Stimulated activated CD8-positive, alpha-beta memory T cell treated with anti-CD3 and anti-CD28 coated beads, Interleukin-4, amount 100 ng/mL, for 48 hours (primary cell): ENCODE measurements around the gene HOXA9.

Source experiments
- DNase-seq: peaks from one replicate; pipeline ENCODE4 v3.0.0-alpha.2; 2020

The HOXA9 gene

DNA sequence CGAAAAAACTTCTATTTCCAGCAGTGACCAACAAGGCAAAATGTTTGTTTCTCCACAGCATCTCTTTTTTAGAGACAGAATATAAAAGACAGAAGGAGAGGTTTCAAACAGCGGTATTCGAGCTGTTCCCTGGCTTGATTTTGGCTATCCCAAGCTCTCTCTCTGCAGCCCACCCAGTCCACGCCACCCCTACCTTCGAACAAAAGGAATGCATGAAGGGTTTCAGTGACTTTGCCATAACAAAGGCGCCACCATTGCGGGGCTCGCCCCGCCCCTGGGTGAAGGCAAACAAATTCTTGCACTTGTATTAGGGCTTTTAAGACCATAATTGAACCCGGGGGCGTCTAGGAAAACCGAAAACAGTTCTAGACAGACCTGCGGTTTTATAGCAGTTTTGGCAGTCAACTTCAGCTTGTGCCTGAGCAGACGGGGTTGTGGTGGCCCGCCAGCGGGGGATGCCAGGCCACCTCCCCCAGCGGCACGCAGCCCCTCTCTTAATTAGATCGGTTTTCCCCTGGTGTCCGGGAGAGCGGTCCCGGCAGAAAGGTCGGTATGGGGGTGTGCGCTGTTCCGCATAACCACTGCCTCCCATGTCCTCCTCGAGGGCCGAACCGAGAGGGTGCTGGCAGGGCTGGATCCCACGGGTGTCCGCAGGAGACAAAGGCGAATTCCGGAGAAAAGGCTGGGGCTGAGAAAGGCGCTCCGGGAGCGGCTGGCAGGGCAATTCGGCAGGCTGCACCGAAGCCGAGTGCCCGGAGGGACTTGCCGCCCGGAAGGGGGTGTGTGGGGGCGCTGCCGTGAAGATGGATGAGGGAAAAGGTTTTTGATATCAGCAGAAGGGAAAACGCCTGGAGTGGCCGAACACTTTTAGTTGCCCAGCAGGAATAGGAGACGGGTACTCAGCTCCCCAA is 22.4 kb upstream of the HOXA9 start:
- peak; percentile 27 for DNase-seq

DNA sequence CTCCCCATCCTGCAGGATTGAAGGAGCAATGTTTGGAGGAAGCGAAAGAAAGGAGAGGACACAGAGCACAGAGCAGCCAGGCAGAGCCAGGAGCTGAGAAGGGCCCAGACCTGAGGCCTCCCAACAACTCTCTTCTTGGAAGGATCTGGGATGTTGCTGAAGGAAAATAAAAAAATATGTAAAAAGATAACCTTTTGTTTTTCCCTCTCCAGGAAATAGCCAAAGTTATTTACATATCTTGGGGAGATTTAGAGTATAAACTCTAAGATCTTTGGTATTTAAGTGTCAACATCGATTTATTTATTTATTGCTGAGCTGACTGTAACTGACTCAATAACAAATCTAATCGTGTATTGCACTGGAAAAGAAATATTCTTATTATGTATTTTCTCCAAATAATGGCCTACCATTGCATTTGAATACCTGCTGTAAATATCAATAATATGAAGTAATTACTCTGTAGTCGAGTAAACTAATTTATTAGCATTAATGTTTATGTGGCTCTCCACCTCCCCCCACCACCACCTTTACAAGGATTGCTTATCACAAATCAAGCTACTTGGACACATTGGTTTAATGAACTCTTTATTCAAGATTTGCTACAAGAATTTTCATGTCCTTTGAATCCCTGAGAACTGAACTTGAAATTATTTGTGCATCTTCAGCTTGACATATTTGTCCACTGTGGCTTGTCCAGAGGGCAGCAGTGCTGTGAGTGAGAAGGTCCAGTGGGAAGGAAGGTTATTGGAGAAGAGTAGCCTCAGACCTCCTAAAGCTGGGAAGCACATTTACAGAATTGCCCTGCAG is 21.5 kb upstream of the HOXA9 start:
- peak; percentile 13 for DNase-seq

DNA sequence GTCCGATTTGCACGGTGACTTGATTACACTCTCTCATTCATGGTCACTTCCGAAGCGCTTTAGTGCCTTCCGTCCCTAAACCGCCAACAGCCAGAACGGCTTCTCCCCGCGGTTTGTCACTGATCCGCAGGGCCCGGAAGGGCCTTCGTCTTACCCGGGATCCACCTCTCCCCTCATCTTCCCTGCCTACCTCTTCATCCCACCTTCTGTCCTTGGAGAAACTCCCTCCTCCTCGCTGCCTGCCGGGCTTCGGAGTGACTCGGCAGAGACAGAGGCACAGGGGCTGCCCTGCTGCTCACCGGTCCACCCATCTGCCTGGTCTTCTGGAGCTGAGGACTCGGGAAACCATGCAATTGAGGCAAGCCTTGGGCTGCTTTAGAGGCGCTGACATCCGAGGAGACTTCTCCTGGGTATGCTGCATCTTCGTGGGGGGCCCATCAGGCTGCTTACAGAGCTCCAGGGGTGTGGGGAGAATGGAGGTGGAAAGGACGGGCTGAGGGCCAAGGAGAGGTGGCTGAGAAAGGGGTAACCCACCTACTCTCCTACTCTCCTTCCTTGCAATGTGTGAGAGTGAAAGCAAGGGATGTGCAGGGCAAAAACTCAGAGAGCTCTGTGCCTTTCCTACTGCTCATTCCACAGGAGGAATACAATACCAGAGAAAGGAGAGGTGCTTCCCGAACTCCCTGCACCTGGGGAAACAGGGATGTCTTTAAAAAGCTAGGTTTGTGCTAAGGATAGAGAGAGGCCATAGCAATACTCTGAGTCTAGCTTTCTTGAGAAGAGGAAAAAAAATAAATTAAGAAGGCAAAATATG is 20.7 kb upstream of the HOXA9 start:
- no peak for DNase-seq

DNA sequence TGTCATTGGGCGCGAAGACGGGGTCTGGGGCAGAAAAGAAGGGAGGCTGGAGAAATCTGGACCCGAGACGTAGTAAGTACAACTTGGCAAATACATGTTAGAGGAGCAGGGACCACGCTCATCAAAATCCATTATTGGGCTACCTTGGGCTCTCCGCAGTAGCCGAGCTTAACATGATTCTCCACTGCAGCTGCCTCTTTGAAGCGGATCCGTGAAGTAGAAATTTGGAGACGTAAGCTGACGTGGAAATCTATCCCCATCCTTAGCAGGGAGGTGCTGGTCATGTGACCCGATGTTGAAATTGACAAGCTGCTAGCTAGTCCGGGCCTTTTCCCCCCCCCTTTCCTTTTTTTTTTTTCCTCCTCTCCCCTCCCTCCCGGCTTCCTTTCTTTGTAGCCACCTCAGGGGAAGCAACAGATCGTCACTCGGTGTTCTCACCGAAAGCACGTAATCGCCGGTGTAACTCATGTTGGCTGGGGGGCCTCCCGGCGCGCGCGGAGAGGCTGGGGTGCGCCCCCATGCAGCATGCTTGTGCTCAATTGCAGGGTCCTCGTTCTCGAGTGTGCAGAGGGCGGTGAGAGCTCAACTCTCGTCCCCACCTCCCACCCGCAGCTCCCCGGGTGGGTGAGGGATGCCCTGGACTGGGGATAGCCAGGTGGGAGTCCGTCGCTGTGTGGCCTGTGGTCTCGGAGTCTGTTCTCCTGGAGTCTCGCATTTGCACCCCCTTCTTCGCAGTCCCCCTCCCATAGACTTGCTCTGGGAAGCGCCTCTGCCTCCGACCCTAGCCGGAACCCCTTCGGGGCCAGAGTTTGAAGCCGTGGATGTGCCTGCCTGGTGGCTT is 19.9 kb upstream of the HOXA9 start, which contains the start of gene HOXA11:
HOXA11 (minus strand) TSS at position 220 of the 841 bp plus-strand sequence; CDS start at position 132, 88 bp downstream.
- DNase-seq = peak; percentile 30

- DNase-seq = peak; percentile 43
These were observed 19.1 kb upstream of the HOXA9 start for GRCh38 chr7:27184337-27185012.

DNA sequence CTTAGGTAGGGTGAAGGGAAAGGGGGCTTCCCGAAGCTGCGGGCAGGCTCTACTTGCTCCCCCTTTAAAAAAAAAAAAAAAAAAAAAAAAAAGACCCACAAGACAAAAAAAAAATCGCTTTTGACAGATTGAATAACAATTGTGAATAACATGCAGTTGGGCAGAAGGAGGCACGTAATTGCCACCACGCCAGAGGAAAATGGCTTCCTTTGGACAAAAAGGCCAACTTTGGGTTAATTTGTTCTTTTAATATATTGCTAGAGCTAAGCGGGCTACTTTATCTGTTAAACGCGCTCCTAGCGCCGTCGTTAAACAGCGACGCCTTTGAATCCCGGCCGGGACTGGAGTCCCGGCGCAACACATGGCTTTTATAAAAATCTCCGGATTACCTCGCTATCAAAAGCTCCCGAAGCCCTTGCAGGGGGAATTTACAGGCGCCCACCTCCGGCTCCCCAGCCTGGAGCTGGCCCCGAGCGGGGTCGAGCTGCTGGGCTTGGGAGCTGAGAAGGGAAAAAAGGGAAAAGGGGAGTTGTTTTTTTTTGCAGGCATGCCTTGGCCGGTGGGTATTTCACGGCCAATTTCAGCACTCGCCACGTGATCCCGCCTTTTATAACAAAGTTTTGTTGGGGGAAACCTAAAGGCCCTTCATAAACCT is 18.5 kb upstream of the HOXA9 start:
- peak; percentile 25 for DNase-seq

DNA sequence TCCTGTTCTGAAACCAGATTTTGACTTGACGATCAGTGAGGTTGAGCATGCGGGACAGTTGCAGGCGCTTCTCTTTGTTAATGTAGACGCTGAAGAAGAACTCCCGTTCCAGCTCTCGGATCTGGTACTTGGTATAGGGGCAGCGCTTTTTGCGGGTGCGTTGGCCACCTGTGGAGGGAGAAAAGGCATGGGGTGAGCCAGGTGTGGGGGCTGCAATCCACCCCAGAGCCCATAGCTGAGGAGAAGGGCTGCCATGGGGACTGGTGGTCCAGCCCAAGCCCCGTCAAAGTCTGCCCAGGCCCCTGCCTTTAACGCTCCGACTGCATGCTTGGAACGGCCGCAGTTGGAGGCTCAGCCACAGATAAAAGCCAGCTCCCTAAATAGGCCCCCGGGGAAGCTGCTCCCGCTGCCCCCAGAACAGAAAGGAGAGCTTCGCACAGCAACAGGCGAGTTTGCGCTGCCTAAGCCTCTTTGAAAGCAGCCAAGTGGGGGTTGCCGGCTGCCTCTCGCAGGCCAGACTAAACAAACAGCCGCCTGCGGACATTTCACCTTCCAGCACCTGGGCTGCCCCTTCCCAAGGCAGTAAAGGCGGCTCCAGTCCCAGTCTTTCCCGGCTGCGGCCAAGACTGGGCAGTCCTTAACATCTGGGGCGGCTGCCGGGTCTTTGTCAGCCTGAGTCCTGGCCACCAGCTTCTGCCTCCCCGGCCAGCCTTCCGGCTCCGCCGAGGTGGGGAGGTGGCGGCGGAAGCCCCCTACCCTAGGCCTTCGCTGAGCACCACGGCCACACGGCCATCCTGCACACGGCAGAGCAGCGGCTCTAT is 17.7 kb upstream of the HOXA9 start:
- DNase-seq = peak; percentile 23

- DNase-seq = no peak
These were observed 17.0 kb upstream of the HOXA9 start for GRCh38 chr7:27182285-27182841.

- DNase-seq = peak; percentile 12
These were observed 16.5 kb upstream of the HOXA9 start for GRCh38 chr7:27181795-27182275.

GRCh38 chr7:27180431-27181420 is 15.4 kb upstream of the HOXA9 start:
- DNase-seq = peak; percentile 21

DNA sequence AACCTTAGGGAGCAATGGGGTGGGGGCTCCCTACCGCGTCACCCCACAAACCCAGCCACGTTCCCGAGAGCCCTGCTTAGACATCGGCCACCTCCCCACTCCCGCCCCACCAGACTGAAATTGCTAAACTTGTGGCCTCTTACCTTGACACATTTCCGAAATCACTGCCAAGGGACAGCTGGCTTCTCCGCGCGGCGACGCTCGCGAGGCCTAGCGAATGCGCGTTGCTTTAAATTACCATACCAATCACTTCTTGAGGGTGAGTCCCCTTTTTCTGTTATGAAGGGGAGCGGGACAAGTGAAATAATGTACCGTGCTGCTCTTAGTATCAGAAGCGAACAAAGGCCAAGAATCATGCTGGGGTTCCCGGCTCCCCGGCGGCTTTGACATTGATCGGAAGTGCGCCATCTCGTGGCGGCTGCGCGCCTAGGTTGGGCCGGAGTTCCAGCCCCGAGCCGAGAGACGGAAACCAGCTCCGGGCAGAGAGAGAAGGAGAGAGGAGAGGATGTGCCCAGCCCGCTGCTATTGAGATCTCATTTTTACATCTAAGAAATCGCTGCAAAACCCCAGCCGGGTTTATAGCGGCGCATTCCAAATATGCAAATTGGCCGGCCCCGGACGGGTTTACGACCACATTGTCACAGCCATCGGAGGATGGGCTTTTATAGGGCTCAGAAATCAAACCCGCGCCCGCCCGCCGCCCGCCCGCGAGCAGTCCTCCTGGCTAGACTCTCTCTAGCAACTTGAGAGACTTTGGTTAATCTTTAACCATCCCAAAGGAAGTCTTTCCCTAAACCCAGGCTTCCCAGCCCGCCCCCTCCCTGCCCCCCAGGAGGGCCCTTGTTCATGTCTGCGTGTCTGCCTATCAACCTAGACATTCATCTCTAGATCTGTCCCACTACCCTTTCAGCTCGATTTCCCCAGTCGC is 14.4 kb upstream of the HOXA9 start:
- DNase-seq = peak; percentile 79

GRCh38 chr7:27179030-27179429 is 13.7 kb upstream of the HOXA9 start:
- no peak for DNase-seq

- DNase-seq = no peak
These were observed 13.0 kb upstream of the HOXA9 start for GRCh38 chr7:27178366-27178765.

DNA sequence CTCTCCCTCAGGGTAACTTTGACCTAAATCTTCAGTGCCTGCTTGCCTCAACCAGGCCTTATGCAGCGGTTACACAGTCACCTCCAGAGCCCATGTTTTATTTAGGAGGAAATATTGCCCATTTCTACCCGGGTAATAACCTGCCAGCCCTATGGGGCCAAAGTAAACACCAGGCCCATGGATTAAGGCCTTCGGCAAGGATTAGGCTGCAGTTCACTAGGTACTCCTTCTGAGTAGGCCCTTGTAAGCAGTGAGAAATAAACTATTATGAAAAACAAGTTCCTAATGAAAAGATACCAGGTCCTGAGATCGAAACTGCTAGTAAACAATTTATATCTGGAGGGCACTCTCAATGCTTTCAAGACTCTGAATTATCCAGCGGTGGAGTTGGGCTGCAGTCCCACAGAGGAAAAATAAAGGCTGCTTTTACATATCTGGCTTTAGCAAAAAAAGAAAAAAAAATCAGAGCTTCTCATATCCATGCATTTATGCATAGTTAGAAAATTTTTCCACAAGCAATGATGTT is 12.5 kb upstream of the HOXA9 start:
- DNase-seq = no peak

- peak; percentile 17 for DNase-seq
These were observed 11.8 kb upstream of the HOXA9 start for GRCh38 chr7:27176962-27177794.

DNA sequence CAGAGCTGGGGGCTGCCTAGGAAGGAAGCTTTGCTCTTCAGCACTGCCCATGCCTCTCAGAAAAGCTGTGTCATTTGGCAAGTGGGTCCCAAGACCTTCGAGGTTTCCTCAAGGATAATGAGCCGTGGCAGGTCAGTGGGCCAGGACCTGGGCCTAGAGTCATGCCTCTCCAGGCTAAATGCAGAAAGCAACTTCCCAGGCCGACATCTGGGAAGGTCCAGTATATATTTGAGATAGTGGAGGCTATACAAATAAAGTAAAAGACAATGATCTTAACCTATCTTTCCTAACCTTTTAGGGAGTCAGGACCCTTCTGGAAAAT is 11.1 kb upstream of the HOXA9 start:
- DNase-seq = peak; percentile 10
